Memory B cell (primary cell): Measurements from ENCODE around the gene EME1.

Experiments
- ATAC-seq: fragments of 150-1000 bp; cut with Tn5 transposase; 2 replicates; pipeline ENCODE4 v1.10.0; 2021; ENCODE audit warnings: low read depth, mild to moderate bottlenecking, moderate library complexity
- DNase-seq, 2 donors: peaks; one replicate each; pipeline ENCODE4 v3.0.0; 2022; ENCODE audit warnings: low spot score in 2 of 2
- H3K27ac Mint-ChIP-seq: one replicate; pipeline ENCODE4 v1.8.0; 2022; ENCODE audit warnings: mild to moderate bottlenecking, moderate library complexity, mixed read lengths
- H3K27me3 Mint-ChIP-seq: one replicate; pipeline ENCODE4 v1.8.0; 2022; ENCODE audit warnings: mixed read lengths
- H3K36me3 Mint-ChIP-seq: one replicate; pipeline ENCODE4 v1.8.0; 2022; ENCODE audit warnings: mild to moderate bottlenecking, mixed read lengths
- H3K4me1 Mint-ChIP-seq: one replicate; pipeline ENCODE4 v1.8.0; 2022; ENCODE audit warnings: mixed read lengths
- H3K4me3 Mint-ChIP-seq: one replicate; pipeline ENCODE4 v1.8.0; 2022; ENCODE audit warnings: mild to moderate bottlenecking, moderate library complexity, mixed read lengths
- H3K9me3 Mint-ChIP-seq: one replicate; pipeline ENCODE4 v1.8.0; 2022; ENCODE audit warnings: mixed read lengths

The EME1 gene

GRCh38 chr17:50354198-50354597 is 18.8 kb upstream of the EME1 start:
- DNase-seq (no peak), ATAC-seq (no peak)
- Mint-ChIP-seq H3K9me3 (no peaks in the 10 kb centered on the region), H3K4me3 (no peak overlapping the region), H3K27ac (no peak overlapping the region), H3K4me1 (peaks cover 11% of the 10 kb centered on the region), H3K36me3 (peaks cover 9% of the 10 kb centered on the region), H3K27me3 (no peaks in the 10 kb centered on the region)

DNA sequence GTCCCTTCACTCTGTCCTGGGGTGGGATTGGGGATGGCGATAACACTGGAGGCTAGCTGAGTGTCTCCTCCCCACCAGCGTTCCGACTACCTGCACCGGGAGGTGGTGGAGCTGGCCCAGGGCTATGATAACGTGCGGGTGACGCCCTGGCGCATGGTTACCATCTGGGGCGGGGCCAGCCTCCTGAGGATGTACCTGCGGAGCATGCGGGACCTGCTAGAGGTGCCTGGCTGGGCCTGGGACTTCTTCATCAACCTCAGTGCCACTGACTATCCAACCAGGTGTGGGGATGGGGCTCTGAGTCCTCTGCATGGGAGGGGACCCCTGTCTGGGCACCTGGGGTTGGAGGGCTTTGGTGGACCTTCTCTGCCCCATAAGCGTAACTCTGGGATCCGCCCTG is 18.3 kb upstream of the EME1 start:
- H3K27me3 Mint-ChIP-seq = no peaks in the 10 kb centered on the region
- H3K4me3 Mint-ChIP-seq = no peak overlapping the region
- no peaks in the 10 kb centered on the region for H3K9me3 Mint-ChIP-seq
- ATAC-seq (no peak), DNase-seq (no peak)
- H3K27ac Mint-ChIP-seq = no peak overlapping the region
- peaks cover 9% of the 10 kb centered on the region for H3K36me3 Mint-ChIP-seq
- H3K4me1 Mint-ChIP-seq = peaks cover 11% of the 10 kb centered on the region

DNA sequence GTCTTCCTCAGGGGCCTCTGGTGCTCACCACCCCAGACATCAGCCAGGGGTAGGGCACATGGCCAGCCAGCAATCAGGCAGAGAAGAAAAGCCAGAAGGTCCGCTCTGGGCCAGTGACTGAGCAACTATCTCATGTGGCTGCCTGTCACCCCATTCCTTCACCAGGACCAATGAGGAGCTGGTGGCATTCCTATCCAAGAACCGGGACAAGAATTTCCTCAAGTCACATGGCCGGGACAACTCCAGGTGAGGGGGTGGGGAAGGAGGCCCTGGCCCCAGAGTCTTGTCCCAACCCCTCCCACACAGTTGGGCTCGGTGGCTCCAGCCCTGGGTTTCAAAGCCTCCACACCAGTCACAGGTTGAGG is 17.7 kb upstream of the EME1 start:
- no peak for DNase-seq
- H3K4me3 Mint-ChIP-seq = no peak overlapping the region
- no peak for ATAC-seq
- H3K36me3 Mint-ChIP-seq = peaks cover 9% of the 10 kb centered on the region
- no peak overlapping the region for H3K27ac Mint-ChIP-seq
- no peaks in the 10 kb centered on the region for H3K9me3 Mint-ChIP-seq
- peaks cover 11% of the 10 kb centered on the region for H3K4me1 Mint-ChIP-seq
- no peaks in the 10 kb centered on the region for H3K27me3 Mint-ChIP-seq

DNA sequence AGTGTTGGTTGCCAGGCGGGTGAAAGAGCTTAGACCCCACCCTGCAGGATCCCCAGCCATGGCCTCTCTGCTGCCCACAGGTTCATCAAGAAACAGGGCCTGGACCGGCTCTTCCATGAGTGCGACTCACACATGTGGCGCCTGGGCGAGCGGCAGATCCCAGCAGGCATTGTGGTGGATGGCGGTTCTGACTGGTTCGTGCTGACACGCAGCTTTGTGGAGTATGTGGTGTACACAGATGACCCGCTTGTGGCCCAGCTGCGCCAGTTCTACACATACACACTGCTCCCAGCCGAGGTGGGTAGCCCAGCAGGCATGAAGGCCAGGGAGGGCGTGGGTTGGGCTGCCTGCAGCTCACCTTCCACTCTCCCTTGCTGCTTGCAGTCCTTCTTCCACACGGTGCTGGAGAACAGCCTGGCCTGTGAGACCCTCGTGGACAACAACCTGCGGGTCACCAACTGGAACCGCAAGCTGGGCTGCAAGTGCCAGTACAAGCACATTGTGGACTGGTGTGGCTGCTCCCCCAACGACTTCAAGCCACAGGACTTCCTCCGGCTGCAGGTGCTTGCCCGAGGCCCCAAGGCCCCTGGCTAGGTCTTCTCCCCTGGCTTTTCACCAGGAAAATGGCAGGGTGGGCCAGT is 17.2 kb upstream of the EME1 start:
- Mint-ChIP-seq H3K27me3 (no peaks in the 10 kb centered on the region), H3K4me3 (no peak overlapping the region), H3K9me3 (no peaks in the 10 kb centered on the region), H3K27ac (no peak overlapping the region), H3K36me3 (peaks cover 9% of the 10 kb centered on the region), H3K4me1 (peaks cover 6% of the 10 kb centered on the region)
- no peak for DNase-seq
- ATAC-seq = no peak

- Mint-ChIP-seq H3K4me1 (peaks cover 3% of the 10 kb centered on the region), H3K36me3 (peaks cover 9% of the 10 kb centered on the region), H3K27ac (no peak overlapping the region), H3K9me3 (no peaks in the 10 kb centered on the region), H3K4me3 (no peak overlapping the region), H3K27me3 (no peaks in the 10 kb centered on the region)
- no peak for DNase-seq
- ATAC-seq = no peak
These were observed 16.6 kb upstream of the EME1 start for GRCh38 chr17:50356418-50356817.

DNA sequence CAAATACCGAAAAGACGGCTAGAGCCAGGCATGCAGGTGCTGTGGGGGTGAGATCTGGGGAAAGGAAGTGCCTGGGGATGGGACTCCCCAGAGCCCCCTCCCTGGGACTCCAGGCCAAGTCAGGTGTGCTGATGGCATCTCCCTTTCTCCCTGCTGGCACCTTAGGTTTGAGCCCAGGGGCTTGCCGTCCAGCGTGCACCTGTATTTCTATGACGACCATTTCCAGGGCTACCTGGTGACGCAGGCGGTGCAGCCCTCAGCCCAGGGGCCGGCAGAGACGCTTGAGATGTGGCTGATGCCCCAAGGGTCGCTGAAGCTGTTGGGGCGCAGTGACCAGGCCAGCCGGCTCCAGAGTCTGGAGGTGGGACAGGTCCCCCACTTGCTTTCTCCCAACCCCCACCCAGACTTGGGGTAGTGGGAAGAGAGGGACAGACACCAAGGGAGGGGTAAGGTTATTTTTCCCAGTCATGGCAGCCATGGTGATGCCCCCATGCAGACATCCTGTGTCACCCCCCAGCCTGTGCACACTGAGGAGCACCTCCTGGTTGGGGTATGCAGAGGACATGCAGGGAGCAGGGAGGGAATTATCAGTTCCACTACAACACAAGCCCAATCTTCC is 16.0 kb upstream of the EME1 start:
- no peak for ATAC-seq
- Mint-ChIP-seq H3K36me3 (peaks cover 9% of the 10 kb centered on the region), H3K27me3 (no peaks in the 10 kb centered on the region), H3K27ac (no peak overlapping the region), H3K4me3 (no peak overlapping the region), H3K4me1 (no peaks in the 10 kb centered on the region), H3K9me3 (no peaks in the 10 kb centered on the region)
- no peak for DNase-seq

DNA sequence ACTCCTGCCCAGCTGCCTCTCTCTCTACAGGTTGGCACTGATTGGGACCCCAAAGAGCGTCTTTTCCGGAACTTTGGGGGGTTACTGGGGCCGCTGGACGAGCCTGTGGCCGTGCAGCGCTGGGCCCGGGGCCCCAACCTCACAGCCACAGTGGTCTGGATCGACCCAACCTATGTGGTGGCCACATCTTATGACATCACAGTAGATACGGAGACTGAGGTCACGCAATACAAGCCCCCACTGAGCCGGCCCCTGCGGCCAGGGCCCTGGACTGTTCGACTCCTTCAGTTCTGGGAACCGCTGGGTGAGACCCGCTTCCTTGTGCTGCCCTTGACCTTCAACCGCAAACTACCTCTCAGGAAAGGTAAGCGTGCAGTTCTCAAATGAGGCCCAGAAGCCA is 14.9 kb upstream of the EME1 start:
- Mint-ChIP-seq H3K36me3 (peaks cover 6% of the 10 kb centered on the region), H3K9me3 (no peaks in the 10 kb centered on the region), H3K4me1 (peaks cover 3% of the 10 kb centered on the region), H3K4me3 (no peak overlapping the region), H3K27ac (no peak overlapping the region), H3K27me3 (no peaks in the 10 kb centered on the region)
- no peak for ATAC-seq
- DNase-seq = no peak

- H3K36me3 Mint-ChIP-seq = peaks cover 2% of the 10 kb centered on the region
- no peaks in the 10 kb centered on the region for H3K9me3 Mint-ChIP-seq
- DNase-seq (no peak), ATAC-seq (no peak)
- no peaks in the 10 kb centered on the region for H3K27me3 Mint-ChIP-seq
- H3K4me3 Mint-ChIP-seq = no peak overlapping the region
- peaks cover 3% of the 10 kb centered on the region for H3K4me1 Mint-ChIP-seq
- H3K27ac Mint-ChIP-seq = no peak overlapping the region
These were observed 13.9 kb upstream of the EME1 start for GRCh38 chr17:50359005-50359699.

- no peak overlapping the region for H3K27ac Mint-ChIP-seq
- no peak for DNase-seq
- no peaks in the 10 kb centered on the region for H3K27me3 Mint-ChIP-seq
- H3K9me3 Mint-ChIP-seq = no peaks in the 10 kb centered on the region
- H3K4me3 Mint-ChIP-seq = no peak overlapping the region
- no peak for ATAC-seq
- H3K4me1 Mint-ChIP-seq = peaks cover 3% of the 10 kb centered on the region
- H3K36me3 Mint-ChIP-seq = no peaks in the 10 kb centered on the region
These were observed 13.0 kb upstream of the EME1 start for GRCh38 chr17:50359998-50360461.

DNA sequence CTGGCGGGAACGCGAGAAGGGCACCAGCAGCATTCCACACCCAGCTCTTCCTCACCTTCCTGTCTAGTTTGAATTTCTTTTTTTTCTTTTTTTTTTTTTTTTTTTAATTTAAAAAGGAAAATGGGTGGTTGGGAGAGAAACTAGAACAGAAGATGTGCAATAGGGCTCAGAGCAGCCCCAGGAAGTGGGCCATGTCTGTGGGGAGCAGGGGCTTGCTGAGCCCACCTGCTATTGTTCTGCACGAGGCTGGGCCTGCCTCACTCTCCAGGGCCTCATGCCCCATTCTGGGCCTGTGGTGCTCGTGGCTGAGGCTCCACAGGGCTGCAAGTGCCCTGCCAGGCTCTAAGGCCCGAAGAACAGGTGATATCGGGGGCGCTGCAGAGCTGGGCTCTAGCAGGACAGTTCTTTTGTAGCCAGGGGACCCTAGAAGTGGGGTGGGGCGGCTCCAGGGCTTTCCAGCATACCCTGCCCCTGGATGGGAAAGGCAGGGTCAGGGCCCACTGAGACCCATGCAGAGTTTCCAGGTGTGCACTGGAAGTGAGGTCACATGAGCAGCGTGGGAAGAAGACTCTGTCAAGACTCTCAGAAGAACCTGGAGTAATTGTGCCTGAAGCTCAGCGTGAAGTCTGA is 12.4 kb upstream of the EME1 start:
- H3K27ac Mint-ChIP-seq = no peak overlapping the region
- peaks cover 3% of the 10 kb centered on the region for H3K4me1 Mint-ChIP-seq
- H3K27me3 Mint-ChIP-seq = no peaks in the 10 kb centered on the region
- no peak for ATAC-seq
- no peaks in the 10 kb centered on the region for H3K9me3 Mint-ChIP-seq
- DNase-seq = no peak
- H3K4me3 Mint-ChIP-seq = no peak overlapping the region
- H3K36me3 Mint-ChIP-seq = peaks cover 4% of the 10 kb centered on the region

GRCh38 chr17:50361561-50362480 is 11.2 kb upstream of the EME1 start:
- peaks cover 6% of the 10 kb centered on the region for H3K36me3 Mint-ChIP-seq
- ATAC-seq (peak; percentile 95), DNase-seq (peak; percentile 40 to 47)
- no peak overlapping the region for H3K27ac Mint-ChIP-seq
- H3K9me3 Mint-ChIP-seq = no peaks in the 10 kb centered on the region
- no peaks in the 10 kb centered on the region for H3K27me3 Mint-ChIP-seq
- H3K4me3 Mint-ChIP-seq = no peak overlapping the region
- peaks cover 3% of the 10 kb centered on the region for H3K4me1 Mint-ChIP-seq

DNA sequence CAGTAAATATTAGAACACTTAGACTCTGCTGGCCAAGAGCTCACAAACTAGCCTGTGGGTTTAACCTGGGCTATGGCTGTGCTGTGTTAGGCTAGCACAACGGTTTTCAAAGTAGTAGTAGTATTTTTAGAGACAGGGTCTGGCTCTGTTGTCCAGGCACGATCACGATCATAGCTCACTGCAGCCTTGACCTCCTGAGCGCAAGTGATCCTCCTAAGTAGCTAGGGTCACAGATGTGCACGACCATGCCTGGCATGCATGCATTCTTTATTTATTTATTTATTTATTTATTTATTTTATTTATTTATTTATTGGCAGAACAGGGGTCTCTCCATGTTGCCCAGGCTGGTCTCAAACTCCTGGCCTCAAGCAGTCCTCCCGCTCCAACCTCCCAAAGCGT is 10.4 kb upstream of the EME1 start:
- ATAC-seq = no peak
- no peaks in the 10 kb centered on the region for H3K27me3 Mint-ChIP-seq
- H3K4me3 Mint-ChIP-seq = no peak overlapping the region
- H3K4me1 Mint-ChIP-seq = peaks cover 3% of the 10 kb centered on the region
- H3K9me3 Mint-ChIP-seq = no peaks in the 10 kb centered on the region
- H3K36me3 Mint-ChIP-seq = peaks cover 8% of the 10 kb centered on the region
- DNase-seq = no peak
- H3K27ac Mint-ChIP-seq = no peak overlapping the region

DNA sequence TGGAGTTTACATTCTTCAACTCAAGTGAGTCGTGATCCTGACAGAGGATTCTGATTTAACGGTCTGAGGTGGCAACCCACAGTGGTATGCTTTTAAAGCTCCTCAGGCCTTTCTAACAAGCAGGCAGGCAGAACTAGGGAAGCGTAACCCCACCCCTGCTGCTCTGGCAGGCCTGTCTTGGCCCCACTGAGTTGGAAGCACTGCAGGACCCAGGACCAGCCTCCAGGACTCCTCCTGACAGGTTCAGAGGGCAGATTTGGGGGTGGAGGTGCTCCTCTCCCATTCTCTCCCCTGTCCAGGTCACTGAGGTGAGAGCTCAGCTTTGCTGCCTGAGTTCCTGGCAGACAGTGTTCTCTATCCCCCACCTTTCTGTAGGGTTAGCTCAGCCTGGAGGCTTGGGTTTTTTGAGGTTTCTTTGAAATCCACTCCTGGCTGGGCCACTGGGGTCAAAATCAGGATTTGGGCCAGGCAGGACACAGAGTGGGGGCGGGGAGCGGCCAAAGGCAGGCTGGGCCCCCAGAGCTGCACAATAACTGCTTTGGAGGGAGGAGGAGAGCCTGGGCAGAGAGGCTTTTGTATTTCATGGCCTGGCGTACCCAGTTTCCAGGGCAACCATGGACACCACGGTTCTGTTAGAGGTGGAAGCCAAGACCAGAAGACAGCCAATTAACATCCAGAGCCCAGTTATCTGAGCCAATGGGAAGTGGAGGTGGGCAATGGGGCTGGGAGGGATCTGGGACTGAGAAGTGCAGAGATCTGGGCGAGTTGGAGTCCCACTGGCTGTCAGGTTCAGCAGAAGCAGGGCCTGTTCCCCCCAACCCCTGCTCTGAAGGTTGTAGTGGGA is 9.6 kb upstream of the EME1 start:
- Mint-ChIP-seq H3K4me3 (no peak overlapping the region), H3K27me3 (no peaks in the 10 kb centered on the region)

More for the DNA sequence above, 9.6 kb upstream of the EME1 start:
- DNase-seq = no peak
- no peak overlapping the region for H3K27ac Mint-ChIP-seq
- no peak for ATAC-seq
- peaks cover 16% of the 10 kb centered on the region for H3K36me3 Mint-ChIP-seq
- no peaks in the 10 kb centered on the region for H3K9me3 Mint-ChIP-seq
- peaks cover 3% of the 10 kb centered on the region for H3K4me1 Mint-ChIP-seq
